ENCODE results near the gene MEIS2. TPM values are rescaled to one million over a fixed set of nuclear protein-coding genes. Genes with fewer than 3 reads are reported as not detected.

Gene MEIS2
- not detected in 2 replicates for total RNA-seq (2014; rRNA removed; shearing (Covaris generic))
- polyA plus RNA-seq (2016; fragmentation: Nextera tagmentation; extraction: Ambion mirVana) = 0.16 and 0.27 TPM in 2 replicates
- long read RNA-seq = 0 reads

DNA sequence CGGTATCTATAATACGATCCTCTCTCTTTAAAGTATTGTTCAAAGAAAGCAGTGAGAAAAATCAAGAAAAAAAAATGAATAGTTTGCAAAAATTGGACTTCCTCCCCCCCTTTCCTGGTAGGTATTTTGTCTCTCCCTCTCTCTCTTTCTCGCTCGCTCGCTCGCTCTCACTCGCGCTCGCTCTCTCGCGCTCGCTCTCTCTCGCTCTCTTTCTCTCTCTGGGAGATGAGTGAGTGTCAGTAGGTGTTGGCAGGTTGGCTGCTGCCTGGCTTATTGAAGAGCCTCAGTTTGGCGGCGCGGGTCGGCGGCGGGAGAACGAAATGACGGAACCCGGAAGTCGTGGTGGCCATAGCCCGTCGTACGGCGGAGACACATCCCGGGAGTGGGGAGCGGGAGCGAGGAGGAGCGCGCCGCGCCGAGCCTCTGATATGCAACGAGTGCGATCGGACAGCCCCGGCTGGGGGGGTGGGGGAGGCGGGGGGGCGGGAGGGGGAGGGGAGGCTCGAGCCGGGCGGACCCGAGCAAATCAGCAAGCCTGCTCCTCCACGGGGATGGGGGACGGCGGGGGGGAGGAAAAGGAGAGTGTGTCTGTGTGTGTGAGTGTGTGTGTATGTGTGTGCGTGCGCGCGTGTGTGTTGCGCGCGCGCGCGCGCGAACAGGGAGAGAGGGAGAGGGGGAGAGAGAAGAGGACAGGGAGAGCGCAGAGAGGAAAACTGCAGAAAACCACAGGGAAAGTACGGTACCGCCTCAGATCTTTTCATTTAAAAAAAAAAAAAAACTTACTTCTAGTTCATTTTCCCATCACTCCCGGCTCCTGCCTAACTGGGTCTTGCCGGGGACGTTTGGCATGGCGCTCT lies at the start of gene MEIS2:
TSS of gene MEIS2 (minus strand) at position 441 of the 857 bp plus-strand sequence. CDS start 1,083 bp downstream, outside the sequence.
- no peak within 1 kb of the TSS for H3K27ac Mint-ChIP-seq
- Histone ChIP-seq H3K4me1 (ENCODE audit: insufficient read depth) (peaks cover 68% of the 10 kb centered on the region), H3F3A (replicated peaks; ENCODE audit: low read depth) (peaks cover 31% of the 10 kb centered on the region), H3K27ac (ENCODE audit: low read depth) (no peak within 1 kb of the TSS), H3K27me3 (ENCODE audit: insufficient read depth) (peaks cover 87% of the 10 kb centered on the region), H3K79me2 (replicated peaks; ENCODE audit: insufficient read depth) (no peaks in the 10 kb centered on the region), H3K9me2 (ENCODE audit: insufficient read depth) (no peaks in the 10 kb centered on the region), H3K4me2 (peak within 1 kb of the TSS; percentile 96), H4K20me1 (replicated peaks; ENCODE audit: insufficient read depth) (no peaks in the 10 kb centered on the region; the same call in none of the 2 replicates), H2AFZ (peak within 1 kb of the TSS; percentile 96), H3K36me3 (ENCODE audit: insufficient read depth) (no peaks in the 10 kb centered on the region), H3K4me3 (peak within 1 kb of the TSS; percentile 80)
- peaks cover 58% of the 10 kb centered on the region for H3K4me1 Mint-ChIP-seq
- H3K9me3 Mint-ChIP-seq = no peaks in the 10 kb centered on the region; the same call in 1 of the 3 replicates
- peak within 1 kb of the TSS; percentile 82 for H3K4me3 Mint-ChIP-seq
- TF ChIP-seq, protein P1, sequence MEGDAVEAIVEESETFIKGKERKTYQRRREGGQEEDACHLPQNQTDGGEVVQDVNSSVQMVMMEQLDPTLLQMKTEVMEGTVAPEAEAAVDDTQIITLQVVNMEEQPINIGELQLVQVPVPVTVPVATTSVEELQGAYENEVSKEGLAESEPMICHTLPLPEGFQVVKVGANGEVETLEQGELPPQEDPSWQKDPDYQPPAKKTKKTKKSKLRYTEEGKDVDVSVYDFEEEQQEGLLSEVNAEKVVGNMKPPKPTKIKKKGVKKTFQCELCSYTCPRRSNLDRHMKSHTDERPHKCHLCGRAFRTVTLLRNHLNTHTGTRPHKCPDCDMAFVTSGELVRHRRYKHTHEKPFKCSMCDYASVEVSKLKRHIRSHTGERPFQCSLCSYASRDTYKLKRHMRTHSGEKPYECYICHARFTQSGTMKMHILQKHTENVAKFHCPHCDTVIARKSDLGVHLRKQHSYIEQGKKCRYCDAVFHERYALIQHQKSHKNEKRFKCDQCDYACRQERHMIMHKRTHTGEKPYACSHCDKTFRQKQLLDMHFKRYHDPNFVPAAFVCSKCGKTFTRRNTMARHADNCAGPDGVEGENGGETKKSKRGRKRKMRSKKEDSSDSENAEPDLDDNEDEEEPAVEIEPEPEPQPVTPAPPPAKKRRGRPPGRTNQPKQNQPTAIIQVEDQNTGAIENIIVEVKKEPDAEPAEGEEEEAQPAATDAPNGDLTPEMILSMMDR (conservative IDR thresholded peaks at IDR 0.05; ENCODE audit: low read depth in 2 of 2) = no peak
- no peak for TF ChIP-seq EZH2 (IDR thresholded peaks at IDR 0.05; ENCODE audit: low read depth, unreplicated experiment)
- ATAC-seq (peak; percentile 13), DNase-seq (ENCODE audit: low spot score) (peak; percentile 94)
- H3K27me3 Mint-ChIP-seq (ENCODE audit: insufficient read depth, low read depth, poor library complexity) = peaks cover 95% of the 10 kb centered on the region
- H3K36me3 Mint-ChIP-seq (ENCODE audit: low read depth) = no peaks in the 10 kb centered on the region

DNA sequence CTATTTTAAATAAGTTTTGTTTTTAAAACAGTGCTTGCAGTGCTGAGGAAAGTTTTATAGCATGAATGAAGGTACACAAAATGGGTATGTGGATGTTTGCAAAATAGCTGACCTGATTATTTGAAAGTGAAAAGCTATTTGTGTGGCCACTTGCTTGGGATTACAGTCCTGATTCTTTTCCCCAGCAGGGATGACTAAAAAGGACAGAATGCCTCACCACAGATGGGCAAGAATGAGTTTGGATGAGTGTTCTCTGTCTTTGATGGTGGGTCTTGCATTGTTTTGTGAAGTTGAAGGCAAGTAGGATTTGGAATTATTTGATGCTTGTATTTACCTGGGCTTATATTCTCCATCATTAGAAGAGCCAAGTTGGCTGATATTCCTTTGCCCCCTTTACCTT lies 48.8 kb upstream of the MEIS2 start:
- Histone ChIP-seq H3K4me2 (no peak overlapping the region), H3K4me3 (no peak overlapping the region), H3K79me2 (replicated peaks; ENCODE audit: insufficient read depth) (no peaks in the 10 kb centered on the region), H3K9me2 (ENCODE audit: insufficient read depth) (peaks cover 27% of the 10 kb centered on the region; the same call in 1 of the 2 replicates), H2AFZ (no peak overlapping the region), H4K20me1 (replicated peaks; ENCODE audit: insufficient read depth) (no peaks in the 10 kb centered on the region), H3K27ac (ENCODE audit: low read depth) (no peak overlapping the region), H3K27me3 (ENCODE audit: insufficient read depth) (no peaks in the 10 kb centered on the region), H3K4me1 (ENCODE audit: insufficient read depth) (peaks cover 18% of the 10 kb centered on the region), H3K36me3 (ENCODE audit: insufficient read depth) (no peaks in the 10 kb centered on the region), H3F3A (replicated peaks; ENCODE audit: low read depth) (no peaks in the 10 kb centered on the region)
- no peaks in the 10 kb centered on the region for H3K27me3 Mint-ChIP-seq (ENCODE audit: insufficient read depth, low read depth, poor library complexity)
- no peak overlapping the region for H3K27ac Mint-ChIP-seq
- H3K9me3 Mint-ChIP-seq = peaks cover 4% of the 10 kb centered on the region; the same call in 1 of the 3 replicates
- peaks cover 22% of the 10 kb centered on the region for H3K4me1 Mint-ChIP-seq
- DNase-seq (ENCODE audit: low spot score) = no peak
- peak; percentile 34; the same call in 2 of the 3 replicates for ATAC-seq
- no peaks in the 10 kb centered on the region for H3K36me3 Mint-ChIP-seq (ENCODE audit: low read depth)
- H3K4me3 Mint-ChIP-seq = no peak overlapping the region
- TF ChIP-seq POLR2AphosphoS5 (IDR thresholded peaks at IDR 0.05; ENCODE audit: low read depth) (no peak), NANOG (IDR thresholded peaks at IDR 0.05; ENCODE audit: borderline replicate concordance) (no peak), STAT1 (IDR thresholded peaks at IDR 0.05; ENCODE audit: unreplicated experiment) (no peak), JUNB (IDR thresholded peaks at IDR 0.05; ENCODE audit: unreplicated experiment) (no peak), CREB1 (CRISPR knock-in tag; IDR thresholded peaks at IDR 0.05; ENCODE audit: low read depth) (no peak), ZNF331 (CRISPR knock-in tag; IDR thresholded peaks at IDR 0.05; ENCODE audit: low read depth) (no peak)
- TF ChIP-seq, protein P2, sequence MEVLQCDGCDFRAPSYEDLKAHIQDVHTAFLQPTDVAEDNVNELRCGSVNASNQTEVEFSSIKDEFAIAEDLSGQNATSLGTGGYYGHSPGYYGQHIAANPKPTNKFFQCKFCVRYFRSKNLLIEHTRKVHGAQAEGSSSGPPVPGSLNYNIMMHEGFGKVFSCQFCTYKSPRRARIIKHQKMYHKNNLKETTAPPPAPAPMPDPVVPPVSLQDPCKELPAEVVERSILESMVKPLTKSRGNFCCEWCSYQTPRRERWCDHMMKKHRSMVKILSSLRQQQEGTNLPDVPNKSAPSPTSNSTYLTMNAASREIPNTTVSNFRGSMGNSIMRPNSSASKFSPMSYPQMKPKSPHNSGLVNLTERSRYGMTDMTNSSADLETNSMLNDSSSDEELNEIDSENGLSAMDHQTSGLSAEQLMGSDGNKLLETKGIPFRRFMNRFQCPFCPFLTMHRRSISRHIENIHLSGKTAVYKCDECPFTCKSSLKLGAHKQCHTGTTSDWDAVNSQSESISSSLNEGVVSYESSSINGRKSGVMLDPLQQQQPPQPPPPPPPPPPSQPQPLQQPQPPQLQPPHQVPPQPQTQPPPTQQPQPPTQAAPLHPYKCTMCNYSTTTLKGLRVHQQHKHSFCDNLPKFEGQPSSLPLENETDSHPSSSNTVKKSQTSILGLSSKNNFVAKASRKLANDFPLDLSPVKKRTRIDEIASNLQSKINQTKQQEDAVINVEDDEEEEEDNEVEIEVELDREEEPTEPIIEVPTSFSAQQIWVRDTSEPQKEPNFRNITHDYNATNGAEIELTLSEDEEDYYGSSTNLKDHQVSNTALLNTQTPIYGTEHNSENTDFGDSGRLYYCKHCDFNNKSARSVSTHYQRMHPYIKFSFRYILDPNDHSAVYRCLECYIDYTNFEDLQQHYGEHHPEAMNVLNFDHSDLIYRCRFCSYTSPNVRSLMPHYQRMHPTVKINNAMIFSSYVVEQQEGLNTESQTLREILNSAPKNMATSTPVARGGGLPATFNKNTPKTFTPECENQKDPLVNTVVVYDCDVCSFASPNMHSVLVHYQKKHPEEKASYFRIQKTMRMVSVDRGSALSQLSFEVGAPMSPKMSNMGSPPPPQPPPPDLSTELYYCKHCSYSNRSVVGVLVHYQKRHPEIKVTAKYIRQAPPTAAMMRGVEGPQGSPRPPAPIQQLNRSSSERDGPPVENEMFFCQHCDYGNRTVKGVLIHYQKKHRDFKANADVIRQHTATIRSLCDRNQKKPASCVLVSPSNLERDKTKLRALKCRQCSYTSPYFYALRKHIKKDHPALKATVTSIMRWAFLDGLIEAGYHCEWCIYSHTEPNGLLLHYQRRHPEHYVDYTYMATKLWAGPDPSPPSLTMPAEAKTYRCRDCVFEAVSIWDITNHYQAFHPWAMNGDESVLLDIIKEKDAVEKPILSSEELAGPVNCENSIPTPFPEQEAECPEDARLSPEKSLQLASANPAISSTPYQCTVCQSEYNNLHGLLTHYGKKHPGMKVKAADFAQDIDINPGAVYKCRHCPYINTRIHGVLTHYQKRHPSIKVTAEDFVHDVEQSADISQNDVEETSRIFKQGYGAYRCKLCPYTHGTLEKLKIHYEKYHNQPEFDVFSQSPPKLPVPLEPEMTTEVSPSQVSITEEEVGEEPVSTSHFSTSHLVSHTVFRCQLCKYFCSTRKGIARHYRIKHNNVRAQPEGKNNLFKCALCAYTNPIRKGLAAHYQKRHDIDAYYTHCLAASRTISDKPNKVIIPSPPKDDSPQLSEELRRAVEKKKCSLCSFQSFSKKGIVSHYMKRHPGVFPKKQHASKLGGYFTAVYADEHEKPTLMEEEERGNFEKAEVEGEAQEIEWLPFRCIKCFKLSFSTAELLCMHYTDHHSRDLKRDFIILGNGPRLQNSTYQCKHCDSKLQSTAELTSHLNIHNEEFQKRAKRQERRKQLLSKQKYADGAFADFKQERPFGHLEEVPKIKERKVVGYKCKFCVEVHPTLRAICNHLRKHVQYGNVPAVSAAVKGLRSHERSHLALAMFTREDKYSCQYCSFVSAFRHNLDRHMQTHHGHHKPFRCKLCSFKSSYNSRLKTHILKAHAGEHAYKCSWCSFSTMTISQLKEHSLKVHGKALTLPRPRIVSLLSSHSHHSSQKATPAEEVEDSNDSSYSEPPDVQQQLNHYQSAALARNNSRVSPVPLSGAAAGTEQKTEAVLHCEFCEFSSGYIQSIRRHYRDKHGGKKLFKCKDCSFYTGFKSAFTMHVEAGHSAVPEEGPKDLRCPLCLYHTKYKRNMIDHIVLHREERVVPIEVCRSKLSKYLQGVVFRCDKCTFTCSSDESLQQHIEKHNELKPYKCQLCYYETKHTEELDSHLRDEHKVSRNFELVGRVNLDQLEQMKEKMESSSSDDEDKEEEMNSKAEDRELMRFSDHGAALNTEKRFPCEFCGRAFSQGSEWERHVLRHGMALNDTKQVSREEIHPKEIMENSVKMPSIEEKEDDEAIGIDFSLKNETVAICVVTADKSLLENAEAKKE (CRISPR knock-in tag; IDR thresholded peaks at IDR 0.05) = no peak
- TF ChIP-seq, protein P3, sequence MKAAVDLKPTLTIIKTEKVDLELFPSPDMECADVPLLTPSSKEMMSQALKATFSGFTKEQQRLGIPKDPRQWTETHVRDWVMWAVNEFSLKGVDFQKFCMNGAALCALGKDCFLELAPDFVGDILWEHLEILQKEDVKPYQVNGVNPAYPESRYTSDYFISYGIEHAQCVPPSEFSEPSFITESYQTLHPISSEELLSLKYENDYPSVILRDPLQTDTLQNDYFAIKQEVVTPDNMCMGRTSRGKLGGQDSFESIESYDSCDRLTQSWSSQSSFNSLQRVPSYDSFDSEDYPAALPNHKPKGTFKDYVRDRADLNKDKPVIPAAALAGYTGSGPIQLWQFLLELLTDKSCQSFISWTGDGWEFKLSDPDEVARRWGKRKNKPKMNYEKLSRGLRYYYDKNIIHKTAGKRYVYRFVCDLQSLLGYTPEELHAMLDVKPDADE (IDR thresholded peaks at IDR 0.05) = no peak
